ENCODE results near the gene CBLB.

- TF ChIP-seq CTCF (IDR thresholded peaks at IDR 0.05 in 2 of 3, conservative IDR thresholded peaks at IDR 0.05 in 1 of 3; ENCODE audit: insufficient read depth in 2 of 3, low read depth in 1 of 3, low read length in 3 of 3): no peak
- no peak for TF ChIP-seq YY1 (IDR thresholded peaks at IDR 0.05; ENCODE audit: borderline replicate concordance in 1 of 3, control insufficient read depth in 1 of 3, extremely low read depth in 1 of 3, insufficient read depth in 3 of 3, insufficient read length in 1 of 3, insufficient replicate concordance in 2 of 3, low read depth in 1 of 3, low read length in 2 of 3)
- no peak for TF ChIP-seq HMGXB4 (CRISPR knock-in tag; IDR thresholded peaks at IDR 0.05)
- TF ChIP-seq SMAD2 (IDR thresholded peaks at IDR 0.05; ENCODE audit: low read depth, low read length): no peak
- TF ChIP-seq RAD21 (CRISPR knock-in tag; conservative IDR thresholded peaks at IDR 0.05 in 1 of 2, IDR thresholded peaks at IDR 0.05 in 1 of 2): no peak
- TF ChIP-seq CHD2 (IDR thresholded peaks at IDR 0.05; ENCODE audit: low read depth, low read length): no peak
- no peak for TF ChIP-seq TCF7 (IDR thresholded peaks at IDR 0.05; ENCODE audit: borderline replicate concordance)
- TF ChIP-seq JUND (IDR thresholded peaks at IDR 0.05; ENCODE audit: borderline replicate concordance, low read depth, low read length): no peak
- no peak for TF ChIP-seq JUND (tag; IDR thresholded peaks at IDR 0.05; ENCODE audit: borderline replicate concordance, low read depth, low read length)
- TF ChIP-seq POLR2A (conservative IDR thresholded peaks at IDR 0.05): no peak
- no peak for TF ChIP-seq POLR2AphosphoS5 (IDR thresholded peaks at IDR 0.05; ENCODE audit: control insufficient read depth, insufficient read depth, low read depth, low read length)
- TF ChIP-seq SETDB1 (IDR thresholded peaks at IDR 0.05; ENCODE audit: low read length): no peak
- TF ChIP-seq BCL6 (CRISPR knock-in tag; IDR thresholded peaks at IDR 0.05): no peak
Measured at GRCh38 chr3:105688821-105689220, 180.0 kb downstream of the CBLB start.

All from K562 (cell line).